HG03575 (cell line): Measurements from ENCODE around the gene ERI3.
"Not testable (repeated sequence)": the region's sequence is repeated elsewhere in the genome, so short reads cannot be mapped to it uniquely, and the experiment has no call there.

ENCODE experiments used
- ATAC-seq: cut with Tn5 transposase; IDR thresholded peaks from one replicate; pipeline ENCODE4 v1.9.1; 2021; ENCODE audit not compliant: unreplicated experiment, insufficient number of reproducible peaks, low FRiP score; ENCODE audit errors: extremely low read depth

ERI3 gene

DNA sequence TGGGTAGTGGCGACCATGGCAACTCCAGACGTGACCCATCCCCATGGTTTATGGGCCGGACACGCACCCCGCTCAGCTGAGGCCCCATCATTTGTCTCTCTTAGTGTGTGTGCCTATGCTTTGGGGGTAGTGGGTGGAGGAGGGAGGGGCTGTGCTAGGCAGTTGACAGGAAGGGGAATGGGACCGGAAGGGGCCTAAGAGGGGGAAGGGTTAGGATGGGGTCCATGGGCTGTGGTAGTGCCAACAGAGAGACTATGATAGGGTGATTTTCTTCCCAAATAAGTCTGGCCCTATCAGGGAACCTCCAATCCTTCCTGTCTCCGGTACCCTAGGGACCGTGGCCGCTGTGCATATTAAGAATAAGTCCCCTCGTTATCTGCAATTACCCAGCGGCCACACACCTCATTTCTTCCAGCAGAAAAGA is 131.9 kb downstream of the ERI3 start:
- ATAC-seq: no peak

DNA sequence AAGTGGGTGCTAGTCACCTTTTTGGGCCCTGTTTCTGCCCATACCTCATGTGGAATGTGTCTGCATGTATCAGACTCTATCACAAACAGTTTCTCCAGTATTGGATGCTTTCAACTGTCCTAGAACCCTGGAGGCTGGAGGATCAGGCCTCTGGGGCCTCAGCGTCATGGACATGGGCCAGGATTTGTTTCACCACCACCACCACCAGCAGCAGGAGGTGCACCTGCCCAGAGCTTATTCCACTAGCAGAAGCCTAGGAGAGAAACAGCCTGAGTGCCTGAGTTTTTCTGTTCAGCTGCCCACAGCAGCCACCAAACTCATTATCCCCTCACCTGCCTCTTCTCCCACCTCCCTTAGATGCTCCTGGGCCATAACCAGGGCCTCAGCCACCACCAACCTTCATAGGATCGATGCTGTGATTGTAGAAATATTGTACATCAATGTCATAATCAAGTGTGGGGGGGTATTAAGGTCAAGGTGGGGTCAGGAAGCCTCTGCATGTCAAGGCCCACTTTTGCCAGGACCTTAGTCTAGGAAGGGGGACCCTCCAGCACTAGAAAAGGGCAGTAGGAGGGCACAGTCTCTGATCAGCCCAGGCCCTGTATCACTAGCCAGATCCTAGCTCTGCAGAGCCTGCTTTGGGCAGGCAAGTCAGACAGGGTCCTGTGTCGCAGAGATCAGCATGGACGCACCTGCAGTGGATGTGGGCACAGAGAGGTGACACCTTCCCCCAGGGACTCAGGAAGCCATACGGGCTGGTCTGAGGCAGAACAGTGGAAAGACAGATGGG is 132.5 kb downstream of the ERI3 start:
- ATAC-seq: no peak

DNA sequence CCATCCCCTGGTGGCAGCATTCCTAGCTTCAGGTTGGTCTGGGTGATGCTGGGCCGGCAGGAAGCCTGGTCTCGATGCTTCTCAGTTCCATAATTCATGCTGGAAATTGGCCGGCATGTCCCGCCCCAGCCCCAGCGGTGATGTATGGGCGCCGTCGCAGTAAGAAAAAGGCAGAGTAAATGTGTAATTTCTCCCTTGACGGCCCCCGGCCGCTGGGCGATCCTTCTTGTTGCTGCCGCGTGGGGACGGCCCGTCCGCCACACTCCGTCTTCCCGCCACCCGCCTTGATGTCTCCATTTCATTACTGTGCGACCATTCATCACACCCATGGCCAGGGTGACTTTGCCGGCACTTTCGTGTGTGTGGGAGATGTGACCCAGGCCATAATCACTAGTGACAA is 133.3 kb downstream of the ERI3 start:
- no peak for ATAC-seq

DNA sequence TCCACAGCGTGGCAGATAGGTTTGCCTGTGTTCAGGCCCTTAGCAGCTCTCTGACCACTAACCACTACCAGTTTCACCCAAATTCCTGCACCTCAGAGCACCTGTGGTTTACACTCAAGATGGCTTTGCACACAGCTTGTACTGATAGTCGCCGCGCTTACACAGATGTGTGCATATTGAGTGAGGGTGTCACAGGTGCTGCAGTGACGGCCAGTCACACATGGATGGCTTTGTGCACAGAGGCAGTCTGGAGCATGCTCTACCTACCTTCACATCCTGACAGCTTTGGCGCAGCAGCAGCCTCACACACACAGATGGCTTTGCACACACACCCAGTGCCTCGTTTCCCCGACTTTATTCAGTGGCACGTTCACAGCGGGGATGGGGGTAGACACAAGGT is 134.3 kb downstream of the ERI3 start:
- ATAC-seq: no peak

DNA sequence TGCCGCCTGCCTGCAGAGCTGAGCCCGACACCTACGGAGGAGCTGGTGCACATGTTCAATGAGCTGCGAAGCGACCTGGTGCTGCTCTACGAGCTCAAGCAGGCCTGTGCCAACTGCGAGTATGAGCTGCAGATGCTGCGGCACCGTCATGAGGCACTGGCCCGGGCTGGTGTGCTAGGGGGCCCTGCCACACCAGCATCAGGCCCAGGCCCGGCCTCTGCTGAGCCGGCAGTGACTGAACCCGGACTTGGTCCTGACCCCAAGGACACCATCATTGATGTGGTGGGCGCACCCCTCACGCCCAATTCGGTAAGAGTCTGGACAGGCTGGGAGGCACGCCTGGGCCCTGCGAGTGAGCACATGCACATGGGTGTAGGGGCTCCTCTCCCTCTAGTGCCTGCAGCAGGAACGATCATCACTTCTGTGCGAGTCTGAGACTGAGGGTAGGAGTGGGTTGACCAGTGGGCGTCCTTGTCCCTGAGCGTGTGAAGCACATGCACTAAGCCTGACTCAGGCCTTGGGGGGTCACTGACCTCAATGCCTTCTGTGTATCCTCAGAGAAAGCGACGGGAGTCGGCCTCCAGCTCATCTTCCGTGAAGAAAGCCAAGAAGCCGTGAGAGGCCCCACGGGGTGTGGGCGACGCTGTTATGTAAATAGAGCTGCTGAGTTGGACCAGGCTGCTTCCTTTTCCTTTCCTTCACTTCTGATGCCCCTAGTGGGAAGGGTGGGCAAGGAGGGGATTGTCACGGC is 134.9 kb downstream of the ERI3 start:
- ATAC-seq: no peak

DNA sequence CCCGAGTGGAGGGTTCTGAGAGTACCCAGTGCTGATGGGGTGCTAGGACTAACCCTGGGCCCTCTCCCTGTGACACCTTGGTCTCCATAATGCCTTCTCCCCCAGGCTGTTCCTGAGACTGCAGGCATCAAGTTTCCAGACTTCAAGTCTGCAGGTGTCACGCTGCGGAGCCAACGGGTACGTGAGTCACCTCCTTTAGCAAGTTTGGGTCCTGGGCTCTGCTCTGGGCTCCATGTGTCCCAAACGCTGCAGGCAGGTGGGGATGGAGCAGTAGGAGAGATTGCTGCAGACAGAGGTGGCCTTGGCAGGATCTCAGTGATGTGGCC is 135.8 kb downstream of the ERI3 start:
- ATAC-seq: no peak

DNA sequence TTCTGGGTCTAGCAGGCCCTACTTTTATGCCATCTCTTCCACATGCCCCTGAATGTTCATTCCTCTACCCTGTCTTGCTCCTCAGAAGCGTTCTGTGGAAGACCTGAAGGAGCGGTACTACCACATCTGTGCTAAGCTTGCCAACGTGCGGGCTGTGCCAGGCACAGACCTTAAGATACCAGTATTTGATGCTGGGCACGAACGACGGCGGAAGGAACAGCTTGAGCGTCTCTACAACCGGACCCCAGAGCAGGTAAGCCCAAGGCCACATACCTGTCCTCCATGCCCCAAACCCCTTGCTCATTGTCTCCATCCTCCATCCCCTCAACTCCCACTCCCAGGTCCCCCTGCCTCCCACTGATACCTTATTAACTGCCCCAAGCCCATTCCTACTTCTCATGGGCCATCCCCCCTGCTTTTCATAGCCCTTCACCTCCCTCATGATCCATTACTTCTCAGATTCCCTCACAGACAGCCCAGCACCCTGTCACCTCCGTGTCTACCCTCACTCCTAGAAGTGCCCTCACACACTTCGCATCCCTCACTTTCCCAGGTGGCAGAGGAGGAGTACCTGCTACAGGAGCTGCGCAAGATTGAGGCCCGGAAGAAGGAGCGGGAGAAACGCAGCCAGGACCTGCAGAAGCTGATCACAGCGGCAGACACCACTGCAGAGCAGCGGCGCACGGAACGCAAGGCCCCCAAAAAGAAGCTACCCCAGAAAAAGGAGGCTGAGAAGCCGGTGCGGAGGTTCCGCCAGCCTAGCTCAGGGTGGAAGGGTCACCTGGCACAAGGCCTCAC is 136.4 kb downstream of the ERI3 start:
- ATAC-seq: no peak

DNA sequence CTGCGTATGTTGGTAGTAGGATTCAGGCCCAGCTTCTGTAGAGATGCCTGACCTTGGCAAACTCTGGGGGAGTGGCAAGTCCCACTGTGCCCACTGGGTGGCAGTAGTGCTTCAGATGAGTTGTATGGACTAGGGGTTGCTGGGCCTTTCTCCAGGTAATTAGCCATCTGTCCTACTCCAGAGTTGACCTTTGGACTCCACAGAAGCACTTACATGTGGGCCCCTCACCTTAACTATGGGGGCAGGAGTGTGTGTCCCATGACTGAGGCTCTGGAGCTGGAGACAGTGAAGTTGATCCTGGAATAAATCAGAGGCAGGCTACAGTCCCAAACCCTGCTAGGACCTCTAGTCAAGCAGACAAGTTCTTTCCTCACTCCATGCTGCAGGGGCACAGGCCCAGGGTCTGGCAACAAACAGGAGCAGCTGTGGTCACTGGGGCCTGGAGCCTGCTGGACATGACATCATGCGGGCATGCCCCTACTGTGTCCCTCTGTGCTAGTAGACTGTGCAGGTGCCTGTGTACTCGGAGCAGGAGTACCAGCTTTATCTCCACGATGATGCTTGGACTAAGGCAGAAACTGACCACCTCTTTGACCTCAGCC is 137.1 kb downstream of the ERI3 start:
- ATAC-seq: no peak

DNA sequence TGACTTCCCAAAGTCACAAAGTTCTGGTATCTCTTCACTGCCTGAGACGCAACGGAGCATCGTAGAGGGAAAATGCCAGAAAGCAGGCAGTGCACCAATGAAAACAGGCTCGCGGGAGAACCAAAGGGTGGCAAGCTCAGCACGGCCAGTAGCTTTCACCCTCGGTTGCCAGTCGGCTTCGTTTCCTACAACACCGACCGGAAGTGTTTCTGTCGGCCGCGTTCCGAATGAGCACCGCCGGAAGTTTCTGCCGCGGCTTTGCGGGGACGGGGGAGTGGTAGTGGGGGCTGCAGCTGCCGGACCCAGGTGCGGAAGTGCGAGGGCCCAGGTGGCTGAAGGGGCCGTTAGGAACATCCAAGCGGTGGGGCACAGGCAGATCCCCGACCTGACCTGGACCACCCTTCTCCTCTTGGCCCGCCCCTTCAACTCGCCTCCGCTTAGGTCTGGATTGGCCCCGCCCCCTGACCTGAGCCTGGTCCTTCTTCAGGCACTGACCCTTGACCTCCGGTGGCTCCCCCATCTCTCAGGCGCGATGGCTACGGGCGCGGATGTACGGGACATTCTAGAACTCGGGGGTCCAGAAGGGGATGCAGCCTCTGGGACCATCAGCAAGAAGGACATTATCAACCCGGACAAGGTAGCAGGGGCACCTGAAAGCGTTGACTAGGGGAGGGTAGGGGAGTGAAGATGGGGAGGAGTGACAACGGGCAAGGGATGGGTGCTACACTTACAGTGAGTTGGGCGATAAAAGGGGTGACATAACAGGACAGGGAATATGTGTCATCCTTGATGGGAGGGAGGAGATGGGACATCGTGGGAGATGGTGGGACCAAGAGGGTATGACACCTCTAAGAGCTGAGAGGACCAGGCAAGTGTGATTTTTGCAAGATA is 141.6 kb downstream of the ERI3 start, which contains the start of gene DMAP1:
Gene DMAP1, plus strand, starts transcription at position 250 of the 891 bp plus-strand sequence. Its CDS starts 283 bp downstream, at position 533.
- ATAC-seq: no peak

DNA sequence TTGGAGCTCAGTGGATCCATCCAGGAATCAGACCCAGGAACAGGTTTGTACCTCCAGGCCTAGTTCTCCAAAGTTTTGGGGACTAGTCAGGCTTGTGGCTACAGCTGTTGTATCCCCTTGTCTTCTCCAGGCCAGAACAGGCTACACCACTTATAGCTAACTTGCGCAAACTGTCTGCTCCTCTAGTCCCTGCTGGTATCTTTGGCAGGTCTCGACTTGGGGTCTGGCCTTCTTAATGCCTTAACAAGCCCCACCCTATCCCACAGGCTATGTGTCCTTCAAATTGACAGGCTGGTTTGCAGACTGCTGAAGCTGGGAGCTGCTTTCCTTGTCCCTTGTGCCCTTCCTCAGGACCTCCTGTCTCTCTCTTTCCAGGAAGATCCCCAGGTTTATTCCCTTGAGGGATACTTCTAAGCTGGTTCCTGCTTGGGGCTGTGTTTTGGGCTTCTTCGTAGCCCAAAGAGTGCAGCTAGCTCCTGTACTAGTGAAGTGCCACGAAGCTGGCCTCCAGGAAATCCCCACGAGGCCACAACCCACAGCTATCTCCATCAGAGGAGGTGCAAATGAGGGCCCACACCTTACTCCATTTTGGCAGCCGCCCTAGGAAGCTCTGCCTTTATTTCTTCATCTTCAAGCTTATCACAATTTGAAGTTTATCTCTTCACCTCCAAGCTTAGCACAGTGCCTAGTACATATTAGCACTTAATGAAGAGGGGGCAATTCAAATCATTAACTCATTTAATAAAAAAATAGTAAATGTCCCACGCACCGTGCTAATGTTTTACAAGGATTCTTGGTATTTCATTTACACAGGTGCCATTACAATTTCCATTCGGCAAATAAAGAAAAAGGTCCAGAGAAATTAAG is 142.5 kb downstream of the ERI3 start:
- ATAC-seq: no peak

DNA sequence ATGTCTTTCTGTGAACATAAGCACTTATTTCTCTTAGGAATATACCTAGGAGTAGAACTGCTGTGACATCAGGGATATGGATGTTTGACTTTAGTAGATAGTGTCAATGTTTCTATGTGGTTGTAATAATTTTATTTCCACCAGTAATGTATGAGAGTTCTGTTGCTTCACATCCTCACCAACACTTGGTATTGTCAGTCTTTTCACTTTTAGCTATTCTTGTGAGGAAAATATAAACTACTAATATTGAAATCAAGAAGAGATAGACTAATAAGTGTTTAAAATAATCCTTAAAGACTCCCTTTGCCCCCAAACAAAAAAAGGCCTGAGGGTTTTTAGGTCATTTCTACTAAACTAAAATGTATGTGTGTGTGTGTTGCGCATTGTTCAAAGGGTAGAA is 144.5 kb downstream of the ERI3 start:
- ATAC-seq: no peak

DNA sequence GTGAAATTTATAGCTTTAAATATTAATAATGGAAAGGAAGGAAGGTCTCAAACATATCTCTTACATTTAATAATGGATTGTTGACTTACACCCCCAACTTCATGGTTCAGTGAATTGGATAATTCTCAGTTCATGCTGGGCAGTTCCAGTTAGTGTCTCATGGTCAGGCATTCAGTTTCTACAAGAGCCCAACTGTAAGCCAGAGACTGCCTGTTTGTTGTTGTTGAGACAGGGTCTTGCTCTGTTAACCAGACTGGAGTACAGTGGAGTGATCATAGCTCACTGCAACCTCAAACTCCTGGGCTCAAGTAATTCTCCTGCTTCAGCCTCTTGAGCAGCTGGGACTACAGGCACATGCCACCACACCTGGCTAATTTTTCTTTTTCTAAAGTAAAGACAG is 146.8 kb downstream of the ERI3 start:
- ATAC-seq: no peak

DNA sequence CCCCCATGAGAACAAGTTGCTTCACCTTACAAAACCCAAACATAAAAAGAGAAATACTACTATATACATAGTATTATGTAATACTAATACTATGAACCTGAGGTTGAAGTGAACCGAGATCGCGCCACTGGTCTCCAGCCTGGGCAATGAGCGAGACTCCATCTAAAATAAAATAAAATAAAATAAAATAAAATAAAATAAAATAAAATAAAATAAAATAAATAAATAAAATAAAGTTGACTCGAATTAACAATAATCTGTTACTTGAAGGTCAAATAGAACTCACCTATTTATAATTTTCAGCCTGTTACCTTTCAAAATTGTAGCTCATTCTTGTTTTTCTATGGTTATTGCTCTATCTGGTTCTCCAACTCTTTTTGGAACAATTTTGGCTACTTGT is 148.5 kb downstream of the ERI3 start:
- not testable (repeated sequence) for ATAC-seq

DNA sequence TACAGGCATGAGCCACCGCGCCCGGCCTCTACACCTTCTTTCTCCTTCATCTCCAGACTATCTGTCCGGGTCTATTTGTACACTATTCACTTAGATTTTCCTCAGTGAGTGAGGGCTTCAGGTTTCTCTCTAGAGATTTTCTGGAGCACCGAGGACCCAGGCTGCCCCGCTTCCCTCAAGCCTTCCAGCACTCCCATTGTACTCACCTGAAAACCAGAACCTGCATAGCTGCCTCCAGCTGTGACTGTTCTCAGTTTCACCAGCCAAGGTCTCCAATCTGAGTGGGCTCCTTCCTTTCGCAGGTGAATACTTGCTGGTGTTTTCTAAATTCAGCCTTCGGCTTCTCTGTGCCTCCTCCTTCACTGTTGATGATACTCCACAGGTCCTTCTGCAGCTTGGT is 154.7 kb downstream of the ERI3 start:
- no peak for ATAC-seq

DNA sequence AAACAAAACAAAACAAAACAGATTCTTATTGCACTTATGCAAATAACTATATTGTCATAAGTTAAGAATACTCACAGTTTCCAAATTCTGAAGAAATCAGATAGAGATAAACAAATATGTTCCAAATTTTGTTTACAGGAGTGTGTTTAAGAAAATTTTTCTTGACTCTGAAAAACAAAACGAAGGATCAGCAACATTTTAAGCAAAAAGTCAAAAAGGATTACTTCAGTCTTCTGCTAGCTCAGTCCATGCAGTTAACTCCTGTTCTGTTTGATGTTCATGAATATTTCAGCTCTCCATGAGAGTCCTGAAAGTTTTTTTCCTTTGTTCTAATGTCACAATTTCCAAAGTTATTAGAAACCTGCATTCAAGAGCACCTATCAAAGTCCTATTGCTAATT is 180.4 kb downstream of the ERI3 start:
- no peak for ATAC-seq
